Caki2 (cell line): Measurements from ENCODE around the gene BCKDK. TPM values are rescaled to one million over a fixed set of nuclear protein-coding genes. Genes with fewer than 3 reads are reported as not detected.
"Not testable (repeated sequence)": the region's sequence is repeated elsewhere in the genome, so short reads cannot be mapped to it uniquely, and the experiment has no call there.

Experiments used
- DNase-seq: peaks from one replicate; pipeline ENCODE4 v3.0.0-alpha.2; 2015; ENCODE audit warnings: low read depth
- in situ Hi-C: cut with HindIII; loops from 2 replicates; pipeline ENCODE4 v1.10.0; 2016; ENCODE audit warnings: low sequenced_read_pairs, low pct_unique_long_range_greater_than_20kb, mixed read lengths
- total RNA-seq: library from RNA; depleted of rRNA; stranded (reverse); fragments of >200 nt; shearing (Covaris generic); gene quantifications from 2 replicates; pipeline ENCODE4 v1.2.3, GENCODE V29; 2014; ENCODE audit warnings: low replicate concordance

Gene BCKDK
- total RNA-seq, 1 experiment from 2014 or later = 83.0 TPM

GRCh38 chr16:31089199-31089598 lies 19.0 kb upstream of the BCKDK start:
- DNase-seq = no peak
- in situ Hi-C loops = no loop called here

DNA sequence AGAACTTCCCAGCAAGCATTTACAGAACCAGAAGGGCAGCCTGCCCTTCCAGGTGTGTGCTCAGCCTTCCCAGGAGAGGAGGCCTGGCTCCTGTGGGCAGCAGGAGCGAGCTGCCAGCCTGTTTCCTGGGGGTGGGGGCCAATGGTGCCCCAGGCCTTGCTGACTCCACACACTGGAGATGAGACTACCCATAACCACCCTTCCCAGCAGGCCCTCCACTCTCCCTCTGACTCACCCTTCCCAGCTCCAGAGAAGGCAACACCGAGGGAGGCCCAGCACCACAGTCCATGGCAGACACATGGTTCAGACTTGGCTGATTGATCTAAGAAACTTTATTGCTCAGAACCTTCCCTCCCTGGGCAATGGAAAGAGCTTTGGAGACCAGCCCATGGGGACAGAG lies 17.6 kb upstream of the BCKDK start:
- DNase-seq = no peak
- in situ Hi-C loops = no loop called here

GRCh38 chr16:31092330-31092729 lies 15.9 kb upstream of the BCKDK start:
- in situ Hi-C loops = no loop called here
- DNase-seq = no peak

DNA sequence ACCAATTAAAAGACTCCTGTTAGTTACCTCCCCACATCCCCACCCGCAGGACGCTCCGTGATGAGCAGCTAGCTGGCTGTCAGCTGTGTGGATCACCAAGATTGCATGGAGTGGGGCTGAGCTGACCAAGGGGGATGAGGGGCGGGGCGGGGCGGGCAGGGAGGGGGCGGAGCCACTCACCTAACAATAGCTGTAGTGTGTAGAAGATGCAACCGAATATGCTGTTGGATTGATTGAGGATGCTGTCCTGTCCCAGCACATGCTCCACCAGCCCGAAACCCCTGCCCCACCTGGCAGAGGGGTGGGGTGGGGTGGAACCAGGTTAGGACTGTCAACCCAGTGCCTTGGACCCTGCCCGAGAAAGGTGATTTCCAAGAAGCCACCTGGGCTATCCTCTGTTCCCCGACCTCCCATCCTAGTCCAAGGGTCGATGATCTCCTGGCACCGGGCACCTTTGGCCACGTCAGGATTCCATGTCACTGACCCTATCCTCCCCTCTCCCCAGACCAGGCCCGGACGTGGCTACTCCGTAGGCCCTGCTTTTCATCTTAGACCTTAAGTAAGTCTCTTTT lies 15.0 kb upstream of the BCKDK start:
- peak; percentile 75 for DNase-seq
- in situ Hi-C loops = no loop called here

- in situ Hi-C loops = no loop called here
- DNase-seq = no peak
Observed at GRCh38 chr16:31094088-31094423, 14.1 kb upstream of the BCKDK start.

- in situ Hi-C loops = no loop called here
Observed at GRCh38 chr16:31094424-31095120, 13.6 kb upstream of the BCKDK start, which contains the start of gene VKORC1. TSS of gene VKORC1 (minus strand) at chr16:31094797. CDS start at chr16:31094729, 68 bp downstream.

DNA sequence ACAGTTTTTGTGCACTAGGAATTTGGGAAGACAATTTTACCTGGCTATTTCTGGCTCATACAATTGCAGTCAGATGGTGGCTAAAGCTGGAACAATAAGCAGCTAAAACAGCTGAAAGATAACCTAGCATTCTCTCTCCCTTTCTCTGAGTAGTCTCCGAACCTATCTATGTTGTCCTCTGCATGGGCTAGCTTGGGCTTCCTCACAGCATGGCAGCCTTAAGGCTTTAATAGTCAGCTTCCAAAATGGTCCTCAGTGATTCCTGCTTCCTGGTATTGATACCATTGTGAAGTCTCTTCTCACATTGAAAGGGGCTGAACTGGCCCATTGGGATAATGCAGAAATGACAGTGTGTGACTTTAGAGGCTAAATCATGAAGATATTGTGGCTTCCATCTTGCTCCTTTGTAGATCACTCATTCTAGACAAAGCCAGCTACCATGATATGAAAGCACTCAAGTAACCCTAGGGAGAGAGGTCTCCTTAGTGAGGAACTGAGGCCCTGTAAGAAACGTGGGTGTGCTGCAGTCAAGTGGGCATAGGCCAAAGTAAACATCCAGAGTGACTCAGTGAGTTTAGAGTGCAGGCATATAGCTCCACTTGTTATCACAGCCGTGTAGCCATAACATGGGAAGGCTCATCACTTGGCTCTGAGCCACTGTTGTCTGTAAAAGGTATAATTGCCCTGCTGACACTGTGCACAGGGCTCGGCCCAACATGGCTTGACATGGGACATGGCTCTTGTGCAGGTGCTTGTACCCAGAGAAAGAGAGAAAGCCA lies 8.1 kb upstream of the BCKDK start:
- in situ Hi-C loops = no loop called here

More at GRCh38 chr16:31094424-31095120, 13.6 kb upstream of the BCKDK start, which contains the start of gene VKORC1:
- peak; percentile 99 for DNase-seq

GRCh38 chr16:31100876-31101641 lies 7.1 kb upstream of the BCKDK start:
- DNase-seq, in situ Hi-C loops: not testable (repeated sequence)

More for the DNA sequence above, 8.1 kb upstream of the BCKDK start:
- peak; percentile 58 for DNase-seq

GRCh38 chr16:31105677-31106213 lies 2.4 kb upstream of the BCKDK start:
- in situ Hi-C loops = no loop called here
- no peak for DNase-seq

- no peak for DNase-seq
- in situ Hi-C loops = no loop called here
Observed at GRCh38 chr16:31106509-31107464, 1.4 kb upstream of the BCKDK start.

- no peak for DNase-seq
- in situ Hi-C loops = no loop called here
Observed at GRCh38 chr16:31107465-31107867, 720 bp upstream of the BCKDK start.

GRCh38 chr16:31108794-31109558 lies 790 bp downstream of the BCKDK start:
- in situ Hi-C loops = no loop called here
- DNase-seq = no peak

DNA sequence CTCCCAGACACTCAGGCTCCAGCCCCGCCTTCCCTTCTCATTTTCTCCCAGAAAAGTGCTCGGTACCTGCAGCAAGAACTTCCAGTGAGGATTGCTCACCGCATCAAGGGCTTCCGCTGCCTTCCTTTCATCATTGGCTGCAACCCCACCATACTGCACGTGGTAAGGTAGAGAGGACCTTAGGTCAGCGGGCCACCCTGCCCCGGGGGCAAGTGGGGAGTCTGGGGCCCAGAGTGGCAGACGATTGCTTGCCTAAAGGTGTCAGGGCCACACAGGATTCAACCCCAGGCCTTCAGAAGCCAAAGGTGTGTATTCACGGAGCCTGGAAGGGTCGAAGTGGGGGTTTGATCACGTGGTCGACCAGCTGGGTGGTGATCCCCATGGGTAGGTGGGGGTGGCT lies 1.4 kb downstream of the BCKDK start:
- DNase-seq = no peak
- in situ Hi-C loops = no loop called here

DNA sequence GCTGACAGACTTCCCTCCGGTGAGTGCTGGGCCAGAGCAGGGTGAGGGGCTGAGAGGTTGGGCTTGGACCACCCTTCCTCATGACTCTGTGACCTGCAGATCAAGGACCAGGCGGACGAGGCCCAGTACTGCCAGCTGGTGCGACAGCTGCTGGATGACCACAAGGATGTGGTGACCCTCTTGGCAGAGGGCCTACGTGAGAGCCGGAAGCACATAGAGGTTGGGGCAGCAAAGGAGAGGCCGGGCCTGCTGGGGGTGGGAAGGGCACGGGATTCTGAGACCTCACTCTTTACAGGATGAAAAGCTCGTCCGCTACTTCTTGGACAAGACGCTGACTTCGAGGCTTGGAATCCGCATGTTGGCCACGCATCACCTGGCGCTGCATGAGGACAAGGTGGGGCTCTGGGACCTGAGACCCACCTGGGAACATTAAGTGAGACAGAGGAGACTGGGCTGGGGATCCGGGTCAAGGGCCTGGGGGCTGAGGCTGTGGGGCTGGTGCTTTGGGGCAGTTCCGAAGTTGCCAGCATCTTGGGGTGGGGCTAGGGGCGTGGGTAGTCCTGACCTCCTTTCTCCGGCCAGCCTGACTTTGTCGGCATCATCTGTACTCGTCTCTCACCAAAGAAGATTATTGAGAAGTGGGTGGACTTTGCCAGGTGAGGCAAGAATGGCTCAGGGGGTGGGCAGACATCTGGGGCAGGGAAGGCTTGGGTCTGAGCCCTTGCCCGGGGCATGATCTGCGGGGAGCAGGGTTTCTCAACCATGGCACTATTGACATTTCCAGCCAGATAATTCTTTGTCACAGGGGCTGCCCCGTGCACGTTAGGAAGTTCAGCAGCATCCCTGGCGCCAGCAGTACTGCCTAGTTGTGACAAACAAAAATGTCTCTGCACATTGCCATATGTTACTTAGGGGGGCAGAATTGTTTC lies 2.2 kb downstream of the BCKDK start:
- in situ Hi-C loops = no loop called here
- no peak for DNase-seq

DNA sequence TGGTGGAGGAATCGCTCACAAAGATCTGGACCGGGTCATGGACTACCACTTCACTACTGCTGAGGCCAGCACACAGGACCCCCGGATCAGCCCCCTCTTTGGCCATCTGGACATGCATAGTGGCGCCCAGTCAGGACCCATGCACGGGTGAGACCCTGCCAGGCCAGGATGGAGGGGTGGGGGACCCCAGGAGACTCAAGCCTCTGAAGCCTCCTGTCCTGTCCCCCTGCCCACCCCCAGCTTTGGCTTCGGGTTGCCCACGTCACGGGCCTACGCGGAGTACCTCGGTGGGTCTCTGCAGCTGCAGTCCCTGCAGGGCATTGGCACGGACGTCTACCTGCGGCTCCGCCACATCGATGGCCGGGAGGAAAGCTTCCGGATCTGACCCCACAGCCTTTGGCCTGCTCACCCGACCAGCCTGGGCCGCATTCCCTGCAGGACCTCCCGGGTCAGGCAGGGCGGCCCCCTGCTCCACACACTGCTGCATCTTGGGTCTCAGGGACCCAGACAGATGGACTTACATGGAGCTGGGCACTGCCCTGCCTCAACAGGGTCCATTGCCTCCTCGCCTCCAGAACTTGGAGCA lies 3.8 kb downstream of the BCKDK start:
- in situ Hi-C loops = no loop called here
- DNase-seq = no peak
